ENCODE data around the gene LPAR5.
"Not testable (repeated sequence)": the region's sequence is repeated elsewhere in the genome, so short reads cannot be mapped to it uniquely, and the experiment has no call there.

Gene LPAR5

GRCh38 chr12:6606331-6607131 is 29.2 kb downstream of the LPAR5 start:
- Mint-ChIP-seq H3K4me3 (no peak overlapping the region), H3K27me3 (no peaks in the 10 kb centered on the region), H3K36me3 (peaks cover 32 to 41% of the 10 kb centered on the region in 2 donors), H3K4me1 (peaks cover 45 to 63% of the 10 kb centered on the region in 2 donors), H3K9me3 (no peaks in the 10 kb centered on the region), H3K27ac (peak overlapping the region; percentile 91)
- DNase-seq = peak; percentile 51
- peak; percentile 44 to 48 for ATAC-seq (replicated peaks)

GRCh38 chr12:6605421-6606330 is 30.1 kb downstream of the LPAR5 start:
- Mint-ChIP-seq H3K4me1 (peaks cover 36 to 60% of the 10 kb centered on the region in 2 donors), H3K27me3 (no peaks in the 10 kb centered on the region), H3K4me3 (no peak overlapping the region), H3K36me3 (peaks cover 38 to 48% of the 10 kb centered on the region in 2 donors), H3K27ac (peak overlapping the region; percentile 91), H3K9me3 (no peaks in the 10 kb centered on the region)
- ATAC-seq (replicated peaks) (peak; percentile 33 to 34), DNase-seq (no peak)

- H3K36me3 Mint-ChIP-seq = peaks cover 50 to 60% of the 10 kb centered on the region in 2 donors
These were observed 31.3 kb downstream of the LPAR5 start for GRCh38 chr12:6604259-6605029.

GRCh38 chr12:6603095-6603567 is 32.6 kb downstream of the LPAR5 start:
- no peak for DNase-seq
- peak overlapping the region; percentile 92 for H3K27ac Mint-ChIP-seq
- ATAC-seq (replicated peaks) = no peak
- H3K4me3 Mint-ChIP-seq = peak overlapping the region; percentile 50 to 72
- peaks cover 56 to 63% of the 10 kb centered on the region in 2 donors for H3K36me3 Mint-ChIP-seq
- H3K9me3 Mint-ChIP-seq = no peaks in the 10 kb centered on the region
- H3K27me3 Mint-ChIP-seq = no peaks in the 10 kb centered on the region
- H3K4me1 Mint-ChIP-seq = peaks cover 33 to 51% of the 10 kb centered on the region in 2 donors

More at GRCh38 chr12:6604259-6605029, 31.3 kb downstream of the LPAR5 start:
- Mint-ChIP-seq H3K27me3 (no peaks in the 10 kb centered on the region), H3K27ac (peak overlapping the region; percentile 91), H3K9me3 (no peaks in the 10 kb centered on the region), H3K4me1 (peaks cover 34 to 51% of the 10 kb centered on the region in 2 donors), H3K4me3 (no peak overlapping the region)
- ATAC-seq (replicated peaks) (no peak), DNase-seq (no peak)

- H3K27me3 Mint-ChIP-seq = no peaks in the 10 kb centered on the region
- no peak for DNase-seq
- peak overlapping the region; percentile 92 for H3K27ac Mint-ChIP-seq
- ATAC-seq (replicated peaks) = no peak
- peaks cover 62 to 69% of the 10 kb centered on the region in 2 donors for H3K36me3 Mint-ChIP-seq
- H3K4me1 Mint-ChIP-seq = peaks cover 36 to 51% of the 10 kb centered on the region in 2 donors
- no peaks in the 10 kb centered on the region for H3K9me3 Mint-ChIP-seq
- peak overlapping the region in 1 of 2 donors; percentile 72 for H3K4me3 Mint-ChIP-seq
These were observed 33.2 kb downstream of the LPAR5 start for GRCh38 chr12:6602526-6602925.

- H3K4me3 Mint-ChIP-seq; ATAC-seq (replicated peaks); H3K9me3 Mint-ChIP-seq; H3K27me3 Mint-ChIP-seq; DNase-seq: not testable (repeated sequence)
- Mint-ChIP-seq H3K4me1 (peaks cover 7 to 22% of the 10 kb centered on the region in 2 donors), H3K36me3 (peaks cover 67 to 70% of the 10 kb centered on the region in 2 donors), H3K27ac (peak overlapping the region; percentile 51)
These were observed 40.1 kb downstream of the LPAR5 start for GRCh38 chr12:6595673-6596072.

- H3K4me3 Mint-ChIP-seq = no peak overlapping the region
- no peak overlapping the region for H3K27ac Mint-ChIP-seq
- no peaks in the 10 kb centered on the region for H3K27me3 Mint-ChIP-seq
- ATAC-seq (replicated peaks) = no peak
- H3K4me1 Mint-ChIP-seq = peaks cover 2 to 22% of the 10 kb centered on the region in 2 donors
- no peak for DNase-seq
- no peaks in the 10 kb centered on the region for H3K9me3 Mint-ChIP-seq
- peaks cover 49 to 69% of the 10 kb centered on the region in 2 donors for H3K36me3 Mint-ChIP-seq
These were observed 43.7 kb downstream of the LPAR5 start for GRCh38 chr12:6592087-6592486.

- not testable (repeated sequence) for H3K27ac Mint-ChIP-seq, H3K9me3 Mint-ChIP-seq, H3K4me3 Mint-ChIP-seq
These were observed 49.2 kb downstream of the LPAR5 start for GRCh38 chr12:6586569-6586968.

GRCh38 chr12:6584293-6584692 is 51.5 kb downstream of the LPAR5 start:
- Mint-ChIP-seq H3K9me3 (no peaks in the 10 kb centered on the region), H3K4me3 (no peak overlapping the region), H3K36me3 (peaks cover 42 to 48% of the 10 kb centered on the region in 2 donors), H3K27me3 (no peaks in the 10 kb centered on the region), H3K4me1 (peaks cover 0 to 2% of the 10 kb centered on the region in 2 donors), H3K27ac (no peak overlapping the region)
- DNase-seq (no peak), ATAC-seq (replicated peaks) (no peak)

More at GRCh38 chr12:6586569-6586968, 49.2 kb downstream of the LPAR5 start:
- not testable (repeated sequence) for H3K4me1 Mint-ChIP-seq; ATAC-seq (replicated peaks); H3K27me3 Mint-ChIP-seq; DNase-seq
- peaks cover 38 to 50% of the 10 kb centered on the region in 2 donors for H3K36me3 Mint-ChIP-seq

GRCh38 chr12:6582959-6583358 is 52.8 kb downstream of the LPAR5 start:
- DNase-seq (no peak), ATAC-seq (replicated peaks) (no peak)
- H3K36me3 Mint-ChIP-seq = peaks cover 52 to 54% of the 10 kb centered on the region in 2 donors
- no peaks in the 10 kb centered on the region for H3K9me3 Mint-ChIP-seq
- H3K27ac Mint-ChIP-seq = peak overlapping the region; percentile 47
- H3K4me1 Mint-ChIP-seq = peaks cover 0 to 2% of the 10 kb centered on the region in 2 donors
- no peaks in the 10 kb centered on the region for H3K27me3 Mint-ChIP-seq
- no peak overlapping the region for H3K4me3 Mint-ChIP-seq

- Mint-ChIP-seq H3K4me3 (no peak overlapping the region), H3K27me3 (no peaks in the 10 kb centered on the region), H3K4me1 (peaks cover 0 to 4% of the 10 kb centered on the region in 2 donors), H3K36me3 (peaks cover 54% of the 10 kb centered on the region in 2 donors), H3K27ac (no peak overlapping the region), H3K9me3 (no peaks in the 10 kb centered on the region)
- DNase-seq = no peak
- ATAC-seq (replicated peaks) = no peak
These were observed 53.6 kb downstream of the LPAR5 start for GRCh38 chr12:6582196-6582595.

GRCh38 chr12:6575648-6576047 is 60.1 kb downstream of the LPAR5 start:
- Mint-ChIP-seq H3K4me3 (no peak overlapping the region), H3K4me1 (peaks cover 8 to 15% of the 10 kb centered on the region in 2 donors), H3K36me3 (peaks cover 46 to 60% of the 10 kb centered on the region in 2 donors), H3K27me3 (no peaks in the 10 kb centered on the region), H3K9me3 (no peaks in the 10 kb centered on the region), H3K27ac (peak overlapping the region; percentile 56)
- ATAC-seq (replicated peaks) = no peak
- no peak for DNase-seq

- DNase-seq = no peak
- Mint-ChIP-seq H3K36me3 (peaks cover 52 to 66% of the 10 kb centered on the region in 2 donors), H3K9me3 (no peaks in the 10 kb centered on the region), H3K27ac (peak overlapping the region; percentile 25), H3K4me3 (no peak overlapping the region), H3K27me3 (no peaks in the 10 kb centered on the region), H3K4me1 (peaks cover 14 to 24% of the 10 kb centered on the region in 2 donors)
- ATAC-seq (replicated peaks) = no peak
These were observed 61.0 kb downstream of the LPAR5 start for GRCh38 chr12:6574576-6575295.
